ENCODE measurements around the gene TMEM179B. TPM values are rescaled to one million over a fixed set of nuclear protein-coding genes. Genes with fewer than 3 reads are reported as not detected.

The TMEM179B gene
- total and polyA plus RNA-seq, 9 of the 15 experiments (the other 6 are each of a cell fraction or from before 2014, with no cell fraction given) = 27.7 to 105 (median 37.0) TPM

DNA sequence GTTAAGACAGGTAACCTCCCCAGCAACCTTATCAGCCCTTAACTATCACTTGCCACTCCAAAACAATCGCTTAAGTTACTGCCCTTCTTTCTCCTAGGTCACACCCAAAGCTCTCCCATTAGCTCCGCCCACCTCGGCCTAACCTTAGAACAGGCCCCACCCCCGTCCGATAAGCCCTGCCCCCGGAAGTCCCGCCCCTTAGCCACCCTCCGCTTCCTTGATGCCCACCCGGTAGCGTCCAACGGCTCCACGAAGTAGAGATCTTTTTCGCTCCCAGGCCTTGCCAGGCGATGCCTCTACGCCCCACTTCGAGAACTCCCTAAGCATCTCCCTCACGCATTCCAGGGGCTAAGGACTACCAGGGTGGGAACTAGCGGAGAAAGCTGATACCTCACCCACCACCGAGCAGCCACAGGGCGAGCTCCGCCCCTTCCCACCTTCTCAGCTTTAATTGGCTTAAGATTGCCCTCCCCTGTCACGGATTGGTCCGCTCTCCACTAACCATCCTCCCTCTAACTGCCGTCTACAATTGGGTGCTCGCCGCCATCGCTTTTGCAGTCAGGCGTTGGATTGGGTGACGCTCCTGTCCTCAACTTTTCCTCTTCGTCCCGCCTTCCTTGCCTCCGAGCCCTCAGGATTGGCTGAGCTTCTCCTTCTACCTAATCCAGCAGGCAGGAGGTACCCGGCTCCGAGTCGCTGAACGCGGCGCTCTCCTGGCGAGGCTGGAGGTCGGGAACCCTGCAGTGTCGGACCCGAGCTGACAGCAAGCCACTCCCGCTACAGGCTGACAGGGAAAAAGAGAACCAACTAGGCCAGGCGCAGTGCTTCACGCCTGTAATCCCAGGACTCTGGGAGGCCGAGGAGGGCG is 33.2 kb upstream of the TMEM179B start, which contains the start of gene ZBTB3 (continued):
- TF ChIP-seq GATAD2A (IDR thresholded peaks at IDR 0.05) = no peak
- TF ChIP-seq NRF1 (conservative IDR thresholded peaks at IDR 0.05 in 1 of 2, IDR thresholded peaks at IDR 0.05 in 1 of 2) = peak; percentile 69 to 79
- TF ChIP-seq ID3 (CRISPR knock-in tag; IDR thresholded peaks at IDR 0.05) = no peak
- TF ChIP-seq ID3 (tag; IDR thresholded peaks at IDR 0.05) = no peak
- peak; percentile 99 for TF ChIP-seq SUPT5H (IDR thresholded peaks at IDR 0.05)
- peak; percentile 85 for TF ChIP-seq C11orf30 (IDR thresholded peaks at IDR 0.05; ENCODE audit: low read depth)
- TF ChIP-seq, protein P1, sequence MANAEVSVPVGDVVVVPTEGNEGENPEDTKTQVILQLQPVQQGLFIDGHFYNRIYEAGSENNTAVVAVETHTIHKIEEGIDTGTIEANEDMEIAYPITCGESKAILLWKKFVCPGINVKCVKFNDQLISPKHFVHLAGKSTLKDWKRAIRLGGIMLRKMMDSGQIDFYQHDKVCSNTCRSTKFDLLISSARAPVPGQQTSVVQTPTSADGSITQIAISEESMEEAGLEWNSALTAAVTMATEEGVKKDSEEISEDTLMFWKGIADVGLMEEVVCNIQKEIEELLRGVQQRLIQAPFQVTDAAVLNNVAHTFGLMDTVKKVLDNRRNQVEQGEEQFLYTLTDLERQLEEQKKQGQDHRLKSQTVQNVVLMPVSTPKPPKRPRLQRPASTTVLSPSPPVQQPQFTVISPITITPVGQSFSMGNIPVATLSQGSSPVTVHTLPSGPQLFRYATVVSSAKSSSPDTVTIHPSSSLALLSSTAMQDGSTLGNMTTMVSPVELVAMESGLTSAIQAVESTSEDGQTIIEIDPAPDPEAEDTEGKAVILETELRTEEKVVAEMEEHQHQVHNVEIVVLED (CRISPR knock-in tag; IDR thresholded peaks at IDR 0.05) = no peak
- no peak for TF ChIP-seq HNRNPUL1 (IDR thresholded peaks at IDR 0.05; ENCODE audit: low read length)
- TF ChIP-seq HES1 (IDR thresholded peaks at IDR 0.05; ENCODE audit: low read depth) = no peak
- no peak for TF ChIP-seq RB1 (IDR thresholded peaks at IDR 0.05; ENCODE audit: low read depth)
- no peak for TF ChIP-seq RUNX1 (IDR thresholded peaks at IDR 0.05; ENCODE audit: low read depth)
- peak; percentile 13; the same call in 1 of the 2 replicates for TF ChIP-seq ZNF740 (CRISPR knock-in tag; IDR thresholded peaks at IDR 0.05)
- no peak for TF ChIP-seq ZNF740 (tag; IDR thresholded peaks at IDR 0.05)
- TF ChIP-seq IFI16 (CRISPR knock-in tag; IDR thresholded peaks at IDR 0.05) = no peak
- peak; percentile 49 to 83; a peak in 3 of 4 replicates for TF ChIP-seq UBTF (IDR thresholded peaks at IDR 0.05; ENCODE audit: borderline replicate concordance in 1 of 2, low read depth in 2 of 2, low read length in 2 of 2)
- TF ChIP-seq ETV1 (tag; conservative IDR thresholded peaks at IDR 0.05; ENCODE audit: low read depth) = 0 out of 2 replicates have a peak, but pooled peaks have one; percentile 6
- no peak; the same call in 1 of the 2 replicates for TF ChIP-seq CBX1 (IDR thresholded peaks at IDR 0.05; ENCODE audit: low read depth)
- no peak for TF ChIP-seq STAT5A (IDR thresholded peaks at IDR 0.05; ENCODE audit: borderline replicate concordance, low read length)
- TF ChIP-seq DIDO1 (tag; IDR thresholded peaks at IDR 0.05; ENCODE audit: low read depth) = peak; percentile 81; the same call in 1 of the 2 replicates
- TF ChIP-seq KDM4B (IDR thresholded peaks at IDR 0.05; ENCODE audit: borderline replicate concordance in 2 of 2, low read depth in 1 of 2) = no peak
- no peak for TF ChIP-seq IRF1 (CRISPR knock-in tag; IDR thresholded peaks at IDR 0.05; ENCODE audit: borderline replicate concordance)
